Hepatic stellate cell (primary cell): ENCODE data around the gene TFF3.

Source experiments
- DNase-seq: peaks from one replicate; pipeline ENCODE4 v3.0.0; 2011; ENCODE audit warnings: low spot score

TFF3 gene

GRCh38 chr21:42346866-42347600 lies 31.8 kb upstream of the TFF3 start:
- no peak for DNase-seq

- no peak for DNase-seq
Observed at GRCh38 chr21:42346441-42346840, 31.2 kb upstream of the TFF3 start.

- DNase-seq: no peak
Observed at GRCh38 chr21:42344631-42345030, 29.4 kb upstream of the TFF3 start.

- DNase-seq: no peak
Observed at GRCh38 chr21:42343963-42344510, 28.8 kb upstream of the TFF3 start.

- DNase-seq: no peak
Observed at GRCh38 chr21:42343556-42343955, 28.3 kb upstream of the TFF3 start.

- DNase-seq: no peak
Observed at GRCh38 chr21:42343101-42343500, 27.9 kb upstream of the TFF3 start.

- no peak for DNase-seq
Observed at GRCh38 chr21:42341776-42342542, 26.8 kb upstream of the TFF3 start.

- no peak for DNase-seq
Observed at GRCh38 chr21:42340187-42341050, 25.2 kb upstream of the TFF3 start.

- no peak for DNase-seq
Observed at GRCh38 chr21:42338729-42339715, 23.8 kb upstream of the TFF3 start.

GRCh38 chr21:42337830-42338728 lies 22.9 kb upstream of the TFF3 start:
- no peak for DNase-seq

GRCh38 chr21:42337276-42337675 lies 22.1 kb upstream of the TFF3 start:
- no peak for DNase-seq

- DNase-seq: no peak
Observed at GRCh38 chr21:42336054-42336453, 20.8 kb upstream of the TFF3 start.

GRCh38 chr21:42332557-42333317 lies 17.5 kb upstream of the TFF3 start:
- DNase-seq: no peak

GRCh38 chr21:42331660-42332059 lies 16.5 kb upstream of the TFF3 start:
- DNase-seq: no peak

- DNase-seq: no peak
Observed at GRCh38 chr21:42330380-42331371, 15.5 kb upstream of the TFF3 start.

- DNase-seq: no peak
Observed at GRCh38 chr21:42324896-42325295, 9.7 kb upstream of the TFF3 start.

GRCh38 chr21:42321845-42322244 lies 6.6 kb upstream of the TFF3 start:
- DNase-seq: no peak

GRCh38 chr21:42321231-42321630 lies 6.0 kb upstream of the TFF3 start:
- DNase-seq: no peak
